Sciatic nerve (tissue), 2 donors: Measurements from ENCODE around the gene SF3B3. TPM values are rescaled to one million over a fixed set of nuclear protein-coding genes. Genes with fewer than 3 reads are reported as not detected.
A peak's percentile ranks its signal among the peaks of the same experiment; 100 is the strongest.

ENCODE experiments used
- ATAC-seq: fragments of 200-7000 bp; cut with Tn5 transposase; one replicate; pipeline ENCODE4 v1.9.1; 2020; ENCODE audit warnings: mild to moderate bottlenecking, moderate library complexity
- DNase-seq: peaks from one replicate; pipeline ENCODE4 v3.0.0-alpha.2; 2020; ENCODE audit warnings: low spot score
- intact Hi-C: fragments of 100-400 bp; cut with DNase I; formaldehyde crosslinking; loops from one replicate; pipeline ENCODE4 v1.14.2; 2022
- total RNA-seq: library from RNA; stranded (reverse); fragmentation: NEBNext Ultra II Directional; extraction: Animal tissue kit (Norgen Biotek cat#: 25700); gene quantifications from one replicate; pipeline ENCODE4 v1.2.1, GENCODE V29; 2021
- donor health status: DM: no; HTN: no; CAD: no.
- donor health status: DM: no; HTN: no; CAD: no.

Gene SF3B3
- total RNA-seq: 207 TPM

GRCh38 chr16:70523743-70524398 lies at the start of gene SF3B3:
Gene SF3B3, plus strand, starts transcription at chr16:70523816. Its CDS starts 2,841 bp downstream, at chr16:70526657.
- intact Hi-C loops: loop anchor here (10.0 kb wide), 2 partner anchors 51 to 241 kb away; no protein-coding TSS in a partner anchor
- peak; percentile 81 for DNase-seq
- ATAC-seq: peak; percentile 86

GRCh38 chr16:70474320-70475053 lies 49.1 kb upstream of the SF3B3 start:
- DNase-seq (no peak), ATAC-seq (no peak)
- intact Hi-C loops: no loop called here

GRCh38 chr16:70475054-70475871 lies 48.4 kb upstream of the SF3B3 start:
- no peak for ATAC-seq
- intact Hi-C loops: no loop called here

GRCh38 chr16:70476272-70477020 lies 47.2 kb upstream of the SF3B3 start:
- intact Hi-C loops: no loop called here
- ATAC-seq (no peak), DNase-seq (no peak)

More at GRCh38 chr16:70475054-70475871, 48.4 kb upstream of the SF3B3 start:
- no peak for DNase-seq

- DNase-seq: no peak
- intact Hi-C loops: no loop called here
- no peak for ATAC-seq
Measured at GRCh38 chr16:70478169-70478568, 45.4 kb upstream of the SF3B3 start.

- intact Hi-C loops: no loop called here
- peak; percentile 32 for ATAC-seq
- DNase-seq: no peak
Measured at GRCh38 chr16:70478912-70479341, 44.7 kb upstream of the SF3B3 start.

- DNase-seq: no peak
- intact Hi-C loops: no loop called here
- ATAC-seq: no peak
Measured at GRCh38 chr16:70480127-70481105, 43.2 kb upstream of the SF3B3 start.

GRCh38 chr16:70481929-70482536 lies 41.6 kb upstream of the SF3B3 start:
- intact Hi-C loops: no loop called here
- no peak for ATAC-seq
- DNase-seq: no peak

- DNase-seq (no peak), ATAC-seq (no peak)
- intact Hi-C loops: no loop called here
Measured at GRCh38 chr16:70482624-70483023, 41.0 kb upstream of the SF3B3 start.

GRCh38 chr16:70483426-70483825 lies 40.2 kb upstream of the SF3B3 start:
- intact Hi-C loops: no loop called here
- no peak for DNase-seq
- ATAC-seq: no peak

- no peak for DNase-seq
- intact Hi-C loops: no loop called here
- no peak for ATAC-seq
Measured at GRCh38 chr16:70484867-70485266, 38.7 kb upstream of the SF3B3 start.

- ATAC-seq: peak; percentile 26
- intact Hi-C loops: no loop called here
Measured at GRCh38 chr16:70490261-70490660, 33.4 kb upstream of the SF3B3 start.

GRCh38 chr16:70493802-70494201 lies 29.8 kb upstream of the SF3B3 start:
- intact Hi-C loops: no loop called here
- ATAC-seq: no peak
- no peak for DNase-seq

More at GRCh38 chr16:70490261-70490660, 33.4 kb upstream of the SF3B3 start:
- DNase-seq: no peak

- DNase-seq (no peak), ATAC-seq (no peak)
- intact Hi-C loops: no loop called here
Measured at GRCh38 chr16:70494202-70494770, 29.3 kb upstream of the SF3B3 start.

GRCh38 chr16:70494777-70495176 lies 28.8 kb upstream of the SF3B3 start:
- DNase-seq (no peak), ATAC-seq (no peak)
- intact Hi-C loops: no loop called here

GRCh38 chr16:70495425-70496182 lies 28.0 kb upstream of the SF3B3 start:
- no peak for ATAC-seq
- no peak for DNase-seq
- intact Hi-C loops: no loop called here
